ENCODE measurements around the gene VPS54.
A peak's percentile ranks its signal among the peaks of the same experiment; 100 is the strongest.

The VPS54 gene

DNA sequence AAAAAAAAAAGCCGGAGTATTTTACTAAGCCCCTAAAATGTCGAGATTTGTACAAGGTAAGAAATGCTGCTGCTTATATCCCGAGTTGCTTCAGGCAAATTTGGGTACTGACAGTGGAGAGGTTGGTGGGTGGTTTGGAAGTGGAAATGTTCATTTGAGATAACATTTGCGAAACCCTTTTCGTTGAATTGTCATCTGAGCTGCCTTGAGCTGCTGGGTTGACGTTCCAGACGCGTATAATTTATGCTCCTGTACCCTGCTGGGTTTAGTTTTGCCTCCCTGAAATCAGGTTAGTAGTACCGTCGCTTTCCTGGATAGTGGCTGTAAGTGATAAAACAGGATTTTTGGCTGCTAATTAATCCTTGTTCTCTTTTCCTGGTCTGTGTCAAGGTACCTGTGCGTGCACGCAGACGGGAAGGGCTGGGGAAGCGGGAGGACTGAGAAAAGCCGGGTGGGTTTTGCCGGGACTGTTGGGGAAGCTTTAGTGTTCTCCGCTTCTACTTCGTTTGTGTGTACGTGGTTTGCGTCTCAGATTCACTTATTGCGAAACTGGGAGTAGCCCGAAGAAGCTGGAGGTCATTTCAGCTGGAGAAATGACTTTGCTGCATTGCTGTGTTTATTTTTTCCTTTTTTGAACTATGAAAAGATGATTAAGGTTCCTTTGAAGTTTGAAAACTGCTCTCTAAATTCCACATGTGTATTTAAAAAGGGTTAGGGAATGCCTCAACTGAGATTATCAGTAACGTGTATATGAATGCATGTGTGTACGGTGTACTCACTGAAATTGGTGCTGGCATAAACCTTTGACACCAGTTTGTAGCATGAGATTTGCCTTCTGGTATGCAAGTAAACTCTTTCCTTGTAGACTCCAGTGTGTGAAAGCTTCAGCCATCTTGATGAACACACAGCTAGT lies 176.8 kb downstream of the VPS54 start:
- TF ChIP-seq, protein P1, sequence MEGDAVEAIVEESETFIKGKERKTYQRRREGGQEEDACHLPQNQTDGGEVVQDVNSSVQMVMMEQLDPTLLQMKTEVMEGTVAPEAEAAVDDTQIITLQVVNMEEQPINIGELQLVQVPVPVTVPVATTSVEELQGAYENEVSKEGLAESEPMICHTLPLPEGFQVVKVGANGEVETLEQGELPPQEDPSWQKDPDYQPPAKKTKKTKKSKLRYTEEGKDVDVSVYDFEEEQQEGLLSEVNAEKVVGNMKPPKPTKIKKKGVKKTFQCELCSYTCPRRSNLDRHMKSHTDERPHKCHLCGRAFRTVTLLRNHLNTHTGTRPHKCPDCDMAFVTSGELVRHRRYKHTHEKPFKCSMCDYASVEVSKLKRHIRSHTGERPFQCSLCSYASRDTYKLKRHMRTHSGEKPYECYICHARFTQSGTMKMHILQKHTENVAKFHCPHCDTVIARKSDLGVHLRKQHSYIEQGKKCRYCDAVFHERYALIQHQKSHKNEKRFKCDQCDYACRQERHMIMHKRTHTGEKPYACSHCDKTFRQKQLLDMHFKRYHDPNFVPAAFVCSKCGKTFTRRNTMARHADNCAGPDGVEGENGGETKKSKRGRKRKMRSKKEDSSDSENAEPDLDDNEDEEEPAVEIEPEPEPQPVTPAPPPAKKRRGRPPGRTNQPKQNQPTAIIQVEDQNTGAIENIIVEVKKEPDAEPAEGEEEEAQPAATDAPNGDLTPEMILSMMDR (IDR thresholded peaks at IDR 0.05; ENCODE audit: borderline replicate concordance, control extremely low read depth, extremely low read depth, insufficient read depth, missing control alignments) = no peak
- DNase-seq (ENCODE audit: low spot score) = peak; percentile 13
- in situ Hi-C loops (cut with MboI; ENCODE audit: low sequenced_read_pairs, unreplicated experiment) = no loop called here
